KG1 (cell line): Measurements from ENCODE around the gene WDTC1.
"Not testable (repeated sequence)": the region's sequence is repeated elsewhere in the genome, so short reads cannot be mapped to it uniquely, and the experiment has no call there.

Experiments used
- DNase-seq: peaks from one replicate; lab custom pipeline; 2025; lab: John Stamatoyannopoulos, UW

Gene WDTC1

GRCh38 chr1:27255136-27255535 lies 20.7 kb downstream of the WDTC1 start:
- no peak for DNase-seq

- DNase-seq = no peak
Measured at GRCh38 chr1:27257155-27257554, 22.7 kb downstream of the WDTC1 start.

GRCh38 chr1:27258598-27258997 lies 24.2 kb downstream of the WDTC1 start:
- DNase-seq = no peak

GRCh38 chr1:27267153-27267552 lies 32.7 kb downstream of the WDTC1 start:
- DNase-seq = no peak

- DNase-seq = no peak
Measured at GRCh38 chr1:27269276-27269675, 34.8 kb downstream of the WDTC1 start.

- no peak for DNase-seq
Measured at GRCh38 chr1:27274204-27274603, 39.8 kb downstream of the WDTC1 start.

GRCh38 chr1:27275696-27276095 lies 41.3 kb downstream of the WDTC1 start:
- no peak for DNase-seq

GRCh38 chr1:27284425-27285273 lies 50.2 kb downstream of the WDTC1 start:
- DNase-seq = peak; percentile 65

- DNase-seq = no peak
Measured at GRCh38 chr1:27285274-27285660, 50.8 kb downstream of the WDTC1 start.

- DNase-seq = not testable (repeated sequence)
Measured at GRCh38 chr1:27285821-27286220, 51.4 kb downstream of the WDTC1 start.

GRCh38 chr1:27289125-27289524 lies 54.7 kb downstream of the WDTC1 start:
- DNase-seq = not testable (repeated sequence)

- DNase-seq = no peak
Measured at GRCh38 chr1:27290581-27290980, 56.1 kb downstream of the WDTC1 start.

- DNase-seq = no peak
Measured at GRCh38 chr1:27292106-27292505, 57.7 kb downstream of the WDTC1 start.

GRCh38 chr1:27293915-27294314 lies 59.5 kb downstream of the WDTC1 start:
- DNase-seq = no peak

- peak; percentile 31 for DNase-seq
Measured at GRCh38 chr1:27296773-27297291, 62.4 kb downstream of the WDTC1 start.

- no peak for DNase-seq
Measured at GRCh38 chr1:27297903-27298302, 63.5 kb downstream of the WDTC1 start.

GRCh38 chr1:27298632-27299384 lies 64.4 kb downstream of the WDTC1 start:
- DNase-seq = no peak

- no peak for DNase-seq
Measured at GRCh38 chr1:27299385-27300271, 65.2 kb downstream of the WDTC1 start.

- DNase-seq = peak; percentile 84
Measured at GRCh38 chr1:27300341-27301051, 66.1 kb downstream of the WDTC1 start.

GRCh38 chr1:27301052-27301422 lies 66.6 kb downstream of the WDTC1 start:
- DNase-seq = no peak

- no peak for DNase-seq
Measured at GRCh38 chr1:27301582-27302199, 67.3 kb downstream of the WDTC1 start.
